Type B pancreatic cell (in vitro differentiated cells): ENCODE data around the gene GFER. TPM values are rescaled to one million over a fixed set of nuclear protein-coding genes. Genes with fewer than 3 reads are reported as not detected.

Experiments
- DNase-seq: peaks from one replicate; pipeline ENCODE4 v3.0.0; 2021; ENCODE audit warnings: mixed read lengths; ENCODE audit not compliant: unreplicated experiment; ENCODE audit errors: extremely low spot score
- H3K27ac Mint-ChIP-seq: 2 replicates; pipeline ENCODE4 v1.8.0; 2021; ENCODE audit warnings: mild to moderate bottlenecking, mixed read lengths
- H3K27me3 Mint-ChIP-seq: 2 replicates; pipeline ENCODE4 v1.8.0; 2021; ENCODE audit warnings: mixed read lengths
- H3K36me3 Mint-ChIP-seq: 2 replicates; pipeline ENCODE4 v1.8.0; 2021; ENCODE audit warnings: mixed read lengths
- H3K4me1 Mint-ChIP-seq: one replicate; pipeline ENCODE4 v1.8.0; 2021; ENCODE audit warnings: mixed read lengths; ENCODE audit not compliant: unreplicated experiment
- H3K4me3 Mint-ChIP-seq: 2 replicates; pipeline ENCODE4 v1.8.0; 2021; ENCODE audit warnings: mild to moderate bottlenecking, mixed read lengths
- H3K9me3 Mint-ChIP-seq: 2 replicates; pipeline ENCODE4 v1.8.0; 2021; ENCODE audit warnings: mixed read lengths
- CTCF ChIP-seq: fragments of 200-600 bp; sonication (generic); conservative IDR thresholded peaks from 2 replicates; pipeline ENCODE4 v1.5.0; 2021; ENCODE audit warnings: antibody characterized with exemption, mild to moderate bottlenecking
- total RNA-seq: library from RNA; stranded (reverse); gene quantifications from 2 replicates; pipeline ENCODE4 v1.2.1, GENCODE V29; 2021; ENCODE audit warnings: low replicate concordance

GFER gene
- total RNA-seq, 1 donor from 2014 or later, result 31.6 TPM

GRCh38 chr16:2015117-2015946, 31.3 kb downstream of the GFER start:
- H3K36me3 Mint-ChIP-seq, result no peaks in the 10 kb centered on the region
- peak overlapping the region; percentile 84 for H3K27ac Mint-ChIP-seq

GRCh38 chr16:2015947-2016208, 31.9 kb downstream of the GFER start:
- Mint-ChIP-seq H3K27me3 (peaks cover 19% of the 10 kb centered on the region), H3K36me3 (no peaks in the 10 kb centered on the region), H3K9me3 (no peaks in the 10 kb centered on the region), H3K27ac (peak overlapping the region; percentile 84), H3K4me3 (no peak overlapping the region), H3K4me1 (peaks cover 8% of the 10 kb centered on the region)
- no peak for TF ChIP-seq CTCF
- no peak for DNase-seq

More at GRCh38 chr16:2015117-2015946, 31.3 kb downstream of the GFER start:
- TF ChIP-seq CTCF, result no peak
- no peak for DNase-seq
- peak overlapping the region; percentile 17 for H3K4me3 Mint-ChIP-seq
- no peaks in the 10 kb centered on the region for H3K9me3 Mint-ChIP-seq
- peaks cover 10% of the 10 kb centered on the region for H3K4me1 Mint-ChIP-seq
- H3K27me3 Mint-ChIP-seq, result peaks cover 13% of the 10 kb centered on the region

DNA sequence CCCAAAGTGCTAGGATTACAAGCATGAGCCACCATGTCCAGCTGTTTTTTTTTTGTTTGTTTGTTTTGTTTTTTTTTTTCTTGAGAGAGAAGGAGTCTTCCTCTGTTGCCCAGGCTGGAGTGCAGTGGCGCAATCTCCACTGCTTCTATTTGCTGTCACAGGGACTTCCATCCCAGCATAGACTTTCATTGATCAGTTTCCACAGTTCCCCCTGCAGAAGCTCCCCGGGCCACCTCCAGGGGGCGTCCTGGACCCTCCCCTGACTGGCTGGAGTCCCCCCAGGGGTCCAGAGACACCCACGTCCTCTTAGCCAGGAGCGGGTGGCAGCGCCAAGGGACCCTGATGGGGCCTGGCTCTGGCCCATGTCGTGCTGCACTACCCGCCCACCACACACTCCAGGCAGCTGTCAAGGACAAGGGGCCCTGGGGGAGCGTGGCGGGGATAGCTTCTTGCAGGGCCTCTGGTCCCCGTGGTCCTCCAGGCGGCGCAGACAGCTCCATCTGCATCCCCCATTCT, 32.5 kb downstream of the GFER start:
- H3K9me3 Mint-ChIP-seq, result no peaks in the 10 kb centered on the region

GRCh38 chr16:2019518-2019920, 35.5 kb downstream of the GFER start, which contains the start of gene NPW:
Gene NPW, plus strand, starts transcription at chr16:2019785.
- no peak within 1 kb of the TSS for H3K27ac Mint-ChIP-seq
- no peaks in the 10 kb centered on the region for H3K36me3 Mint-ChIP-seq
- H3K27me3 Mint-ChIP-seq, result peaks cover 41% of the 10 kb centered on the region
- H3K4me3 Mint-ChIP-seq, result peak within 1 kb of the TSS; percentile 77
- no peaks in the 10 kb centered on the region for H3K9me3 Mint-ChIP-seq
- peaks cover 23% of the 10 kb centered on the region for H3K4me1 Mint-ChIP-seq
- DNase-seq, result no peak
- TF ChIP-seq CTCF, result no peak

More for the DNA sequence above, 32.5 kb downstream of the GFER start:
- peak; percentile 68 for TF ChIP-seq CTCF
- Mint-ChIP-seq H3K4me1 (peaks cover 8% of the 10 kb centered on the region), H3K27ac (peak overlapping the region; percentile 84), H3K4me3 (no peak overlapping the region), H3K36me3 (no peaks in the 10 kb centered on the region), H3K27me3 (peaks cover 24% of the 10 kb centered on the region)
- no peak for DNase-seq

GRCh38 chr16:2019921-2020831, 36.2 kb downstream of the GFER start:
- Mint-ChIP-seq H3K9me3 (no peaks in the 10 kb centered on the region), H3K4me3 (peak overlapping the region; percentile 77), H3K36me3 (no peaks in the 10 kb centered on the region), H3K27ac (no peak overlapping the region), H3K4me1 (peaks cover 23% of the 10 kb centered on the region), H3K27me3 (peaks cover 41% of the 10 kb centered on the region)
- no peak for TF ChIP-seq CTCF
- no peak for DNase-seq
